NCI-H82 treated with DMSO at 0.1 percent for 48 hours (cell line): ENCODE data around the gene ARHGEF40.

ENCODE experiments used
- DNase-seq: peaks from one replicate; lab custom pipeline; 2025; ENCODE audit not compliant: unreplicated experiment; lab: John Stamatoyannopoulos, UW

Gene ARHGEF40

GRCh38 chr14:21096978-21097635, 27.0 kb downstream of the ARHGEF40 start:
- DNase-seq = no peak

GRCh38 chr14:21097636-21098075, 27.6 kb downstream of the ARHGEF40 start:
- no peak for DNase-seq

GRCh38 chr14:21098076-21098891, 28.2 kb downstream of the ARHGEF40 start, which contains the start of gene ZNF219:
Gene ZNF219 (minus strand): TSS chr14:21098655. CDS start chr14:21093591, 5,064 bp downstream.
- peak; percentile 50 for DNase-seq

GRCh38 chr14:21098892-21099595, 28.9 kb downstream of the ARHGEF40 start:
- DNase-seq = no peak

GRCh38 chr14:21099596-21099985, 29.5 kb downstream of the ARHGEF40 start:
- DNase-seq = no peak

- no peak for DNase-seq
Measured at GRCh38 chr14:21100931-21101330, 30.8 kb downstream of the ARHGEF40 start, which contains the start of gene TMEM253. Gene TMEM253 (plus strand): TSS chr14:21101066. CDS start chr14:21101344, 278 bp downstream.

GRCh38 chr14:21101802-21102413, 31.8 kb downstream of the ARHGEF40 start:
- DNase-seq = no peak

GRCh38 chr14:21102521-21103410, 32.7 kb downstream of the ARHGEF40 start:
- no peak for DNase-seq

GRCh38 chr14:21103411-21103709, 33.3 kb downstream of the ARHGEF40 start:
- DNase-seq = no peak

DNA sequence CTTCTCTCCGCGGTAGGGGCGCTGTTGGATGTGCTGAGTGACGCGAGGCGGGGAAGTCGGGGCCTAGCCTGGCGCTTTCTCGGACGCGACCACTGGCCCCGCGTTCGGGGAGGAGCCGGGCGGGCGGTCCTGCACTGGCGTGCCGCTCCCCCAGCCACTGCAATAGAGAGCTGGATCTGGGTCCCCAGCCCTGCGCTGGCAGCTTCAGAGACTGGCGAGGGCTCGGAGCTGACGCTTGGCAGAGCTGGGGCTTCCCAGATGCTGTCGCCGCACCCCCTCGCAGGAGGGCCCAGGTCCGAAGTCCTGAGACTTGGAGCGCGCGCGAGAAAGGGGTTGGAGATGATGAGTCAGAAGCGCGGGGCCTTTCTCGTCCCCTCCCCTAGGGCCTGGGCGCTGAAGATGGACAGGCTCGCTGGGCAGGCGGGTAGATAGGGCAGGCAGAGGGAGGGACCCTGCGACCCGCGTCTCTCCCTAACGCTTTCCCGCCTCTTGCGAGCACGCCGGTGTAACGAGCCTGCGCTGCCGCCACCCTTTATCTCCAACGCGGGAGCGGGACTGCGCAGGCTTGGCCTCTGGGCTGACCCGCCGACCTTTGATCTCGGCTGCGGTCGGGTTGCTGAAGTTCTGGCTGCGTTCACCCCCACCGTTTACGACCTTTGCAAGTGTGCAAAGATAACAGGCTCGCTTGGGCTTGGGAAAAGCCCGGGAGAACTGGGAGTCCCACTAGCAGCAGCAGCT, 33.8 kb downstream of the ARHGEF40 start:
- DNase-seq = peak; percentile 82

- peak; percentile 60 for DNase-seq
Measured at GRCh38 chr14:21104448-21105060, 34.5 kb downstream of the ARHGEF40 start.

- no peak for DNase-seq
Measured at GRCh38 chr14:21105095-21105494, 35.0 kb downstream of the ARHGEF40 start.

DNA sequence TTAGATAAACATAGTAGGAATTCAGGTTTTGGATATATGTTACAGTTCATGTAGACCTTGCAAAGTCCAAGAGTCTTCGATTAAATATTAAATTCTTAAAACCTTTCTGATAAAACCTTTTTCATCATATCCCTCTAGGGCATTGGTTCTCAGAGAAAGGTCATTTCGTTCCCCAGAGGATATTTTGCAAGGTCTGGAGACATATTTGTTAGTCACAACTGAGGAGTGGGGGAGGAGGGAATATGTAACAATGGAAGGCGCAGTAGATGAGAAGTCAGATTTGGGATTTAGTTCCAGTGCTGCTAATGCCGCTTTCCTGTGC, 36.0 kb downstream of the ARHGEF40 start:
- peak; percentile 11 for DNase-seq

DNA sequence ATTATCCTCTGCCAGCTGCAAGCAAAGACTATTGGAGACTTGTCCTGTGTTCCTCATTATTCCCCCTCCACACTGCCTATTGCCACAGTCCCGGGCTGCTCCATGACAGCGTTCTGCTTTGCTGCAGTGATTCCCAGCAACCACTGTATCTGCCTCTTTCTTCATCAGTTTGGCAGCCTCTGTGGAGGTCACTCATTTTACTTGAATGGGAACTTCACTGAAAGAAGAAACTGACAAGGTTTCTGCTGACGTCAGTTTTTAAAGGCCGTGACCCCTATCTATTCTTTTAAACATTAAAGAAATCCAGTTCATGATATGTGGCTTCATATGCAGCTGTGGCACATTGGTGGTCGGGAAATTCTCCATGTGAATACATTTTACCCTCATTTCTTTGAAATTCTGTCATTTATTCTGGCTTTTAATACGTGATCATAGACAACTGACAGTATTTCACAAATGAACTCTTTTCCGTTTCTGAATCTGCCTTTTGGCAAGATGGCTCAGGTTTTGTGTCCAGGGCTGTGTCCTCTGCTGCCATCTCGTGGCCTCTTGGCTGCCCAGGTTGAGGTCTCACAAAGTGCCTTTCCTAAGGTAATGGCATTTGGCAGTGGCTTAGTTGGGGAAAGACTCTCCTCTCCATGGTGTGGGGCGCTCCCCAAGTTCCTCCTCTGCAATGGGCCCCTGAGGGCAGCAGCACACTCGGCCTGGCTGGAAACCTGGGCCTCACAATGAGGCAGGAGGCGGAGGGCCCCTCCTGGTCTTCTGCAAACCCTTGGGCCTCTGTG, 36.6 kb downstream of the ARHGEF40 start:
- peak; percentile 57 for DNase-seq

GRCh38 chr14:21107283-21107800, 37.2 kb downstream of the ARHGEF40 start:
- DNase-seq = no peak

GRCh38 chr14:21108791-21109190, 38.7 kb downstream of the ARHGEF40 start:
- DNase-seq = no peak

DNA sequence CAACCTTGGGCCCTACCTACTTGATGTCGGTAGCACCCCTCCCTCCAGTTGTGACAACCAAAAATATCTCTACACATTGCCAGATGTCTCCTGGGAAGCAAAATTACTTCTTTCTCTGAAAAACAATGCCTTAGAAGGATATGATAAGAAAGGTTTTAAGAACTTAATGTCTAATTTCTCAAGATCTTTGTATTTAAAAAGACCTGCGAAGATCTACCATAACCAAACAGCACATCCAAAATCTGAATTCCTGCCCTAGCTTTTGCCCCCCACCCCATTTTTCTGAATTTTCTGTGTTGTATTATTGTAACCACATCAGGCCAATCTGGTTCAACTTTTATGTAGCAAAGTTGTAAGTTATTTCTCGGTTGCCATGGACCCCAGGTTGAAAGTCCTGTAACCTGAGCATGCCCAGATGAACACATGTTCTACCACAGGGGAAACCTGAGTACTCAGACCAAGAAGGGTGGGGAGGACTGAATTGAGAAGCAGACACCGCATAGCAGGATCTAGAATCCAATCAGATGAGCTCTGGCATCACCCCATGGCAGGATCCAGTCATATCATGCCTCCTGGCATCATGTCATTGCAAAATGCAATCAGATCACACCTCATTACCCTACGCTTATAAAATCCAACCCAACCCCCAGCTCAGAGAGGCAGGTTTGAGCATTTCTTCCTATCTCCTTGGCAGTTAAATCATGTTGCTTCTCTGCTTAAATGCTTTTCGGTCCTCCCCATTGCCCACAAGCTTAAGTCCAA, 39.5 kb downstream of the ARHGEF40 start:
- no peak for DNase-seq

- DNase-seq = no peak
Measured at GRCh38 chr14:21112255-21112654, 42.2 kb downstream of the ARHGEF40 start.
